Stimulated activated CD4-positive, alpha-beta T cell treated with anti-CD3 and anti-CD28 coated beads, Interleukin-1b, Interleukin-23, amount 100 ng/mL, for 24 hours (primary cell): Measurements from ENCODE around the gene ECE1.
A peak's percentile ranks its signal among the peaks of the same experiment; 100 is the strongest.

ENCODE experiments used
- DNase-seq, 4 experiments: peaks; one replicate each; pipeline ENCODE4 v3.0.0-alpha.2; 2020; ENCODE audit warnings: low read depth in 4 of 4, low spot score in 1 of 4

The ECE1 gene

GRCh38 chr1:21308847-21309652, 18.8 kb upstream of the ECE1 start:
- DNase-seq, result no peak

- no peak for DNase-seq
Observed at GRCh38 chr1:21308330-21308729, 18.1 kb upstream of the ECE1 start.

GRCh38 chr1:21307663-21308305, 17.5 kb upstream of the ECE1 start:
- no peak for DNase-seq

GRCh38 chr1:21307210-21307609, 16.9 kb upstream of the ECE1 start:
- no peak for DNase-seq

GRCh38 chr1:21305900-21306189, 15.6 kb upstream of the ECE1 start:
- no peak for DNase-seq

GRCh38 chr1:21305155-21305899, 15.1 kb upstream of the ECE1 start:
- DNase-seq, result no peak

GRCh38 chr1:21304488-21304887, 14.2 kb upstream of the ECE1 start:
- no peak for DNase-seq

GRCh38 chr1:21302747-21303715, 12.8 kb upstream of the ECE1 start:
- DNase-seq, result no peak

- DNase-seq, result no peak
Observed at GRCh38 chr1:21301794-21302440, 11.7 kb upstream of the ECE1 start.

- DNase-seq, result no peak
Observed at GRCh38 chr1:21300774-21301173, 10.5 kb upstream of the ECE1 start.

- DNase-seq, result no peak
Observed at GRCh38 chr1:21299780-21300395, 9.6 kb upstream of the ECE1 start.

- no peak for DNase-seq
Observed at GRCh38 chr1:21298981-21299391, 8.7 kb upstream of the ECE1 start.

- DNase-seq, result no peak
Observed at GRCh38 chr1:21297975-21298374, 7.7 kb upstream of the ECE1 start.

GRCh38 chr1:21296509-21297354, 6.5 kb upstream of the ECE1 start:
- no peak for DNase-seq

- no peak for DNase-seq
Observed at GRCh38 chr1:21295545-21295944, 5.3 kb upstream of the ECE1 start.

- peak in 3 of 4 experiments; percentile 13 to 38 (median 36) for DNase-seq
Observed at GRCh38 chr1:21295002-21295401, 4.7 kb upstream of the ECE1 start.

GRCh38 chr1:21294266-21294989, 4.2 kb upstream of the ECE1 start:
- peak; percentile 48 to 83 (median 64) for DNase-seq

- DNase-seq, result peak; percentile 49 to 85 (median 58)
Observed at GRCh38 chr1:21293537-21294265, 3.4 kb upstream of the ECE1 start.
